ENCODE measurements around the gene BRD3. TPM values are rescaled to one million over a fixed set of nuclear protein-coding genes. Genes with fewer than 3 reads are reported as not detected.

The BRD3 gene
- total and polyA plus RNA-seq, 2 of the 8 experiments (the other 6 are each of a cell fraction or from before 2014, with no cell fraction given) = 31.0 to 82.7 TPM

DNA sequence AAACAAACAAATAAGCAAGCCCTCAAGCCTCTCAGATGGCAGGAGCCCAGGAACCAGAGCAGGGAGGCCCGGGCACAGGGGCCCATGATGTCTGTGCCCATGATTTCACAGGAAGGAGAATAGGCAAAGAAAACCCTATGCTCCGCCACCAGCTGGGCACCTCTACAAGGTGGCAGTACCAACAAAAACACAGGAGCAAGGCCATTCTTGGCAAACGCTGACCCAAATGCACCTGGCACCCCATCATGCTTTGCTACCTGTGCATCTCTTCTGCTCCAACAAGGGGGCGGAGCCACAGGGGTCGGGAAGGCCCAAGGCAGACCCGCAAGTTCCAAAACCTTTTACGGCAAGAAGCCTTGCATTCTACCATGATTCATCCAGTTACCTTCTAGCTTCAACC, 3.1 kb downstream of the BRD3 start (continued):
- TF ChIP-seq, protein P1, sequence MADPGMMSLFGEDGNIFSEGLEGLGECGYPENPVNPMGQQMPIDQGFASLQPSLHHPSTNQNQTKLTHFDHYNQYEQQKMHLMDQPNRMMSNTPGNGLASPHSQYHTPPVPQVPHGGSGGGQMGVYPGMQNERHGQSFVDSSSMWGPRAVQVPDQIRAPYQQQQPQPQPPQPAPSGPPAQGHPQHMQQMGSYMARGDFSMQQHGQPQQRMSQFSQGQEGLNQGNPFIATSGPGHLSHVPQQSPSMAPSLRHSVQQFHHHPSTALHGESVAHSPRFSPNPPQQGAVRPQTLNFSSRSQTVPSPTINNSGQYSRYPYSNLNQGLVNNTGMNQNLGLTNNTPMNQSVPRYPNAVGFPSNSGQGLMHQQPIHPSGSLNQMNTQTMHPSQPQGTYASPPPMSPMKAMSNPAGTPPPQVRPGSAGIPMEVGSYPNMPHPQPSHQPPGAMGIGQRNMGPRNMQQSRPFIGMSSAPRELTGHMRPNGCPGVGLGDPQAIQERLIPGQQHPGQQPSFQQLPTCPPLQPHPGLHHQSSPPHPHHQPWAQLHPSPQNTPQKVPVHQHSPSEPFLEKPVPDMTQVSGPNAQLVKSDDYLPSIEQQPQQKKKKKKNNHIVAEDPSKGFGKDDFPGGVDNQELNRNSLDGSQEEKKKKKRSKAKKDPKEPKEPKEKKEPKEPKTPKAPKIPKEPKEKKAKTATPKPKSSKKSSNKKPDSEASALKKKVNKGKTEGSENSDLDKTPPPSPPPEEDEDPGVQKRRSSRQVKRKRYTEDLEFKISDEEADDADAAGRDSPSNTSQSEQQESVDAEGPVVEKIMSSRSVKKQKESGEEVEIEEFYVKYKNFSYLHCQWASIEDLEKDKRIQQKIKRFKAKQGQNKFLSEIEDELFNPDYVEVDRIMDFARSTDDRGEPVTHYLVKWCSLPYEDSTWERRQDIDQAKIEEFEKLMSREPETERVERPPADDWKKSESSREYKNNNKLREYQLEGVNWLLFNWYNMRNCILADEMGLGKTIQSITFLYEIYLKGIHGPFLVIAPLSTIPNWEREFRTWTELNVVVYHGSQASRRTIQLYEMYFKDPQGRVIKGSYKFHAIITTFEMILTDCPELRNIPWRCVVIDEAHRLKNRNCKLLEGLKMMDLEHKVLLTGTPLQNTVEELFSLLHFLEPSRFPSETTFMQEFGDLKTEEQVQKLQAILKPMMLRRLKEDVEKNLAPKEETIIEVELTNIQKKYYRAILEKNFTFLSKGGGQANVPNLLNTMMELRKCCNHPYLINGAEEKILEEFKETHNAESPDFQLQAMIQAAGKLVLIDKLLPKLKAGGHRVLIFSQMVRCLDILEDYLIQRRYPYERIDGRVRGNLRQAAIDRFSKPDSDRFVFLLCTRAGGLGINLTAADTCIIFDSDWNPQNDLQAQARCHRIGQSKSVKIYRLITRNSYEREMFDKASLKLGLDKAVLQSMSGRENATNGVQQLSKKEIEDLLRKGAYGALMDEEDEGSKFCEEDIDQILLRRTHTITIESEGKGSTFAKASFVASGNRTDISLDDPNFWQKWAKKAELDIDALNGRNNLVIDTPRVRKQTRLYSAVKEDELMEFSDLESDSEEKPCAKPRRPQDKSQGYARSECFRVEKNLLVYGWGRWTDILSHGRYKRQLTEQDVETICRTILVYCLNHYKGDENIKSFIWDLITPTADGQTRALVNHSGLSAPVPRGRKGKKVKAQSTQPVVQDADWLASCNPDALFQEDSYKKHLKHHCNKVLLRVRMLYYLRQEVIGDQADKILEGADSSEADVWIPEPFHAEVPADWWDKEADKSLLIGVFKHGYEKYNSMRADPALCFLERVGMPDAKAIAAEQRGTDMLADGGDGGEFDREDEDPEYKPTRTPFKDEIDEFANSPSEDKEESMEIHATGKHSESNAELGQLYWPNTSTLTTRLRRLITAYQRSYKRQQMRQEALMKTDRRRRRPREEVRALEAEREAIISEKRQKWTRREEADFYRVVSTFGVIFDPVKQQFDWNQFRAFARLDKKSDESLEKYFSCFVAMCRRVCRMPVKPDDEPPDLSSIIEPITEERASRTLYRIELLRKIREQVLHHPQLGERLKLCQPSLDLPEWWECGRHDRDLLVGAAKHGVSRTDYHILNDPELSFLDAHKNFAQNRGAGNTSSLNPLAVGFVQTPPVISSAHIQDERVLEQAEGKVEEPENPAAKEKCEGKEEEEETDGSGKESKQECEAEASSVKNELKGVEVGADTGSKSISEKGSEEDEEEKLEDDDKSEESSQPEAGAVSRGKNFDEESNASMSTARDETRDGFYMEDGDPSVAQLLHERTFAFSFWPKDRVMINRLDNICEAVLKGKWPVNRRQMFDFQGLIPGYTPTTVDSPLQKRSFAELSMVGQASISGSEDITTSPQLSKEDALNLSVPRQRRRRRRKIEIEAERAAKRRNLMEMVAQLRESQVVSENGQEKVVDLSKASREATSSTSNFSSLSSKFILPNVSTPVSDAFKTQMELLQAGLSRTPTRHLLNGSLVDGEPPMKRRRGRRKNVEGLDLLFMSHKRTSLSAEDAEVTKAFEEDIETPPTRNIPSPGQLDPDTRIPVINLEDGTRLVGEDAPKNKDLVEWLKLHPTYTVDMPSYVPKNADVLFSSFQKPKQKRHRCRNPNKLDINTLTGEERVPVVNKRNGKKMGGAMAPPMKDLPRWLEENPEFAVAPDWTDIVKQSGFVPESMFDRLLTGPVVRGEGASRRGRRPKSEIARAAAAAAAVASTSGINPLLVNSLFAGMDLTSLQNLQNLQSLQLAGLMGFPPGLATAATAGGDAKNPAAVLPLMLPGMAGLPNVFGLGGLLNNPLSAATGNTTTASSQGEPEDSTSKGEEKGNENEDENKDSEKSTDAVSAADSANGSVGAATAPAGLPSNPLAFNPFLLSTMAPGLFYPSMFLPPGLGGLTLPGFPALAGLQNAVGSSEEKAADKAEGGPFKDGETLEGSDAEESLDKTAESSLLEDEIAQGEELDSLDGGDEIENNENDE (IDR thresholded peaks at IDR 0.05; ENCODE audit: insufficient replicate concordance, low read length) = no peak
- no peak for TF ChIP-seq SAP30 (IDR thresholded peaks at IDR 0.05; ENCODE audit: insufficient read depth, insufficient replicate concordance, low read length)
